LNCAP (cell line): Measurements from ENCODE around the gene WHRN.

Source experiments
- CTCF ChIP-seq: fragments of 450-650 bp; IDR thresholded peaks from 2 replicates; pipeline ENCODE4 v1.5.1; 2017; ENCODE audit warnings: mild to moderate bottlenecking

WHRN gene

GRCh38 chr9:114405294-114406034, 99.8 kb downstream of the WHRN start:
- TF ChIP-seq CTCF = peak; percentile 81

- no peak for TF ChIP-seq CTCF
Measured at GRCh38 chr9:114404531-114404930, 100.7 kb downstream of the WHRN start.

- no peak for TF ChIP-seq CTCF
Measured at GRCh38 chr9:114403153-114403756, 102.0 kb downstream of the WHRN start.

GRCh38 chr9:114401344-114401743, 103.9 kb downstream of the WHRN start:
- TF ChIP-seq CTCF = no peak

GRCh38 chr9:114400772-114401171, 104.5 kb downstream of the WHRN start:
- TF ChIP-seq CTCF = no peak

GRCh38 chr9:114400219-114400618, 105.1 kb downstream of the WHRN start:
- TF ChIP-seq CTCF = no peak

- no peak for TF ChIP-seq CTCF
Measured at GRCh38 chr9:114399381-114399780, 105.9 kb downstream of the WHRN start.
